Measurements from ENCODE around the gene PKIB. TPM values are rescaled to one million over a fixed set of nuclear protein-coding genes. Genes with fewer than 3 reads are reported as not detected.
"Not testable (repeated sequence)": the region's sequence is repeated elsewhere in the genome, so short reads cannot be mapped to it uniquely, and the experiment has no call there.

PKIB gene
- total RNA-seq, 2 donors from 2014 or later = 63.4 to 113 TPM

- H3K36me3 ChIP-seq = no peaks in the 10 kb centered on the region
- TF ChIP-seq, protein P1, sequence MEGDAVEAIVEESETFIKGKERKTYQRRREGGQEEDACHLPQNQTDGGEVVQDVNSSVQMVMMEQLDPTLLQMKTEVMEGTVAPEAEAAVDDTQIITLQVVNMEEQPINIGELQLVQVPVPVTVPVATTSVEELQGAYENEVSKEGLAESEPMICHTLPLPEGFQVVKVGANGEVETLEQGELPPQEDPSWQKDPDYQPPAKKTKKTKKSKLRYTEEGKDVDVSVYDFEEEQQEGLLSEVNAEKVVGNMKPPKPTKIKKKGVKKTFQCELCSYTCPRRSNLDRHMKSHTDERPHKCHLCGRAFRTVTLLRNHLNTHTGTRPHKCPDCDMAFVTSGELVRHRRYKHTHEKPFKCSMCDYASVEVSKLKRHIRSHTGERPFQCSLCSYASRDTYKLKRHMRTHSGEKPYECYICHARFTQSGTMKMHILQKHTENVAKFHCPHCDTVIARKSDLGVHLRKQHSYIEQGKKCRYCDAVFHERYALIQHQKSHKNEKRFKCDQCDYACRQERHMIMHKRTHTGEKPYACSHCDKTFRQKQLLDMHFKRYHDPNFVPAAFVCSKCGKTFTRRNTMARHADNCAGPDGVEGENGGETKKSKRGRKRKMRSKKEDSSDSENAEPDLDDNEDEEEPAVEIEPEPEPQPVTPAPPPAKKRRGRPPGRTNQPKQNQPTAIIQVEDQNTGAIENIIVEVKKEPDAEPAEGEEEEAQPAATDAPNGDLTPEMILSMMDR (IDR thresholded peaks at IDR 0.05) = no peak
- H3K4me3 ChIP-seq = no peak overlapping the region
- H3K9ac ChIP-seq (ENCODE audit: low read depth in 2 of 2, low read length in 2 of 2) = no peak overlapping the region
- no peak overlapping the region for H3K27ac ChIP-seq
- H3K4me1 ChIP-seq = no peaks in the 10 kb centered on the region
- no peak for DNase-seq
- intact Hi-C loops (cut with DNase I) = no loop called here
- H3K27me3 ChIP-seq = no peaks in the 10 kb centered on the region
- H3K9me3 ChIP-seq = no peaks in the 10 kb centered on the region
Measured at GRCh38 chr6:122735582-122735981, 125.4 kb downstream of the PKIB start.

- Histone ChIP-seq H3K36me3 (no peaks in the 10 kb centered on the region), H3K4me1 (no peaks in the 10 kb centered on the region), H3K9ac (ENCODE audit: low read depth in 2 of 2, low read length in 2 of 2) (no peak overlapping the region), H3K9me3 (no peaks in the 10 kb centered on the region), H3K27me3 (no peaks in the 10 kb centered on the region), H3K27ac (no peak overlapping the region), H3K4me3 (no peak overlapping the region)
- no peak for DNase-seq
- TF ChIP-seq, protein P1 (IDR thresholded peaks at IDR 0.05) = no peak
- intact Hi-C loops (cut with DNase I) = no loop called here
Measured at GRCh38 chr6:122736163-122736562, 126.0 kb downstream of the PKIB start.

DNA sequence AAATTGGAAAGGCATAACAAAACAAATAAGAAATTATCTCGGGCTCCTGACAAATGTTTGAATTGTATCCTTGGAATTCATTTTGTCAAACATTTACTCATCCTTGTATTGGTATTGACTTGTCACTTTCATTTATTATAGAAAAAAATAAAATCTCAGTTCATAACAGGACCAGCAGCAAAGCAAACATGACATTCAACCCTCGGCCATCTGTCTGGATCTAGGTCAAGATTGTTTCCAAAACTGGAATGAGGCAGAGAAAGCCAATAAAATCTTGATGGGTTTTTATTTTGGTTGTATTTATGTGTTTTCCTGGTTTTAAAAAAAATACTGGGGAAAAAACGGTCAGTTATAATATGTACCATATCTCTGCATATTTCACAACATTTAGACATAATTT, 126.4 kb downstream of the PKIB start:
- no peaks in the 10 kb centered on the region for H3K36me3 ChIP-seq
- H3K9ac ChIP-seq (ENCODE audit: low read depth in 2 of 2, low read length in 2 of 2) = no peak overlapping the region
- H3K4me1 ChIP-seq = no peaks in the 10 kb centered on the region
- no peak overlapping the region for H3K4me3 ChIP-seq
- H3K27me3 ChIP-seq = no peaks in the 10 kb centered on the region
- no peak for DNase-seq
- no peaks in the 10 kb centered on the region for H3K9me3 ChIP-seq
- TF ChIP-seq, protein P1 (IDR thresholded peaks at IDR 0.05) = no peak
- no peak overlapping the region for H3K27ac ChIP-seq
- intact Hi-C loops (cut with DNase I) = no loop called here

DNA sequence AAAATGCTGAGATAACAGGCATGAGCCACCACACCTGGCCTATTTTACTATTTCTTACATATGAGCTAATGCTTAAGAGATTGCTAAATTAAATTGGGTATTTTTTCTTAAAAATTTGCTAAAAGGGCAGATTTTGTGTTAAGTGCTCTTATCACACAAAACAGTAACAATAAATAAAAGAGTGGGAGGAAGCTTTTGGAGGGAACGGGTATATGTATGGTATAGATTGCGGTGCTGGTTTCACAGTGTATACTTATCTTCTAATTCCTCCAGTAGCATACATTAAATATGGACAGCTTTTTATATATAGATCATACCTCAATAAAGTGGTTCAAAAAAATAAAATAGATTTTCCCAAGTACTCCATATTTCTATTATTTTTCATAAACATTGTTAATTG, 129.9 kb downstream of the PKIB start:
- no peak overlapping the region for H3K9ac ChIP-seq (ENCODE audit: low read depth in 2 of 2, low read length in 2 of 2)
- TF ChIP-seq, protein P1 (IDR thresholded peaks at IDR 0.05) = no peak
- no peaks in the 10 kb centered on the region for H3K4me1 ChIP-seq
- H3K9me3 ChIP-seq = no peaks in the 10 kb centered on the region
- no peak overlapping the region for H3K27ac ChIP-seq
- intact Hi-C loops (cut with DNase I) = no loop called here
- H3K27me3 ChIP-seq = no peaks in the 10 kb centered on the region
- no peaks in the 10 kb centered on the region for H3K36me3 ChIP-seq
- H3K4me3 ChIP-seq = no peak overlapping the region
- no peak for DNase-seq

DNA sequence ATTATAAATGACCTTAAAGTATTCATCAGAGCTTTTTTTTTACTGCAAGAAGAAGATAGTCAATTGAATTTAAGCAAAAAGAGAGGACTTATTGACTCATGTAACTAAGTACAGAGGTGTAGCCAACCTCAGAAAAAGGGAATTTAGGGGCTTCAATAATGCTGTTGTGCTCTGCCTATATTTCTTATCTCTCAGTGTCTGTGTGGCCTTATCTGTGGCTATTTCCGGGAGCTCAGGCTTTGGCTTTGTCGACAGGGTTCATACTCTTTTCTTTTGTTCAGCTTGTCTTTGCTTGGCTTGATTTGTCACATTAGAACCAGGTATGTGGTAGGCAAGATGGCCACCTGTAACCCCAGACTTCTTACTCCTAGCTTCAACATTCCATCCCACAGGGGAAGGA, 130.7 kb downstream of the PKIB start:
- no peak for DNase-seq
- no peaks in the 10 kb centered on the region for H3K9me3 ChIP-seq
- H3K4me3 ChIP-seq = no peak overlapping the region
- intact Hi-C loops (cut with DNase I) = no loop called here
- no peak overlapping the region for H3K9ac ChIP-seq (ENCODE audit: low read depth in 2 of 2, low read length in 2 of 2)
- TF ChIP-seq, protein P1 (IDR thresholded peaks at IDR 0.05) = no peak
- no peaks in the 10 kb centered on the region for H3K36me3 ChIP-seq
- H3K27ac ChIP-seq = no peak overlapping the region
- no peaks in the 10 kb centered on the region for H3K27me3 ChIP-seq
- no peaks in the 10 kb centered on the region for H3K4me1 ChIP-seq

GRCh38 chr6:122744247-122744646, 134.0 kb downstream of the PKIB start:
- DNase-seq; H3K4me1 ChIP-seq; H3K27me3 ChIP-seq; H3K36me3 ChIP-seq; intact Hi-C loops (cut with DNase I); H3K9ac ChIP-seq (ENCODE audit: low read depth in 2 of 2, low read length in 2 of 2); H3K9me3 ChIP-seq; H3K4me3 ChIP-seq; H3K27ac ChIP-seq: not testable (repeated sequence)
- TF ChIP-seq, protein P1 (IDR thresholded peaks at IDR 0.05) = peak; percentile 38

DNA sequence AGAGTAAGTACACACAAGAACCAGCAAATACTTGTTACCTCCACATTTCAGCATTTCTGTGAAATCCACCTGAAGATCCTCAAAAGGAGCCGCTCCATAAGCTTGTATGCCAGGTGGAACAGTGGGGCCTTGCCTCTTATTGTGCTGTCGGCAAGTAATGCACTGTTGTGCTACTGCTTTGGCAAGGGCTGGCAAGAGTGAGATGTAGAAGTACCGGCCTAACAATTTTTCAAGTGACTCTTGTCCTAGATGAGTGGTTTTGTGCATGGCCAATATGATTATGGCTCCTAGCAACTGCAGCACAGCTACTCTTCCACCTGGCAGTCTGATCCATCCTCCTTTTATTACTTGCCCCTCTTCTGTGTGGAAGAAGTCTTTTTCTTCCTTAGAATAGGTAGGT, 134.7 kb downstream of the PKIB start:
- DNase-seq; H3K9ac ChIP-seq (ENCODE audit: low read depth in 2 of 2, low read length in 2 of 2); H3K9me3 ChIP-seq; H3K36me3 ChIP-seq; H3K4me3 ChIP-seq; H3K27ac ChIP-seq; H3K4me1 ChIP-seq; H3K27me3 ChIP-seq: not testable (repeated sequence)
- intact Hi-C loops (cut with DNase I) = loop anchor here (5.0 kb wide), 1 partner anchor 92 kb away; no protein-coding TSS in a partner anchor
